Muscle layer of duodenum (tissue), 2 donors: ENCODE measurements around the gene ITGA1.
A peak's percentile ranks its signal among the peaks of the same experiment; 100 is the strongest.

Source experiments
- H3K27ac ChIP-seq: one replicate; pipeline ENCODE4 v1.7.0; 2013; ENCODE audit warnings: mild to moderate bottlenecking, low read length
- H3K27me3 ChIP-seq: one replicate; pipeline ENCODE4 v1.7.0; 2013; ENCODE audit warnings: low read depth, mild to moderate bottlenecking, control low read depth, low read length
- H3K36me3 ChIP-seq, 2 donors: one replicate each; pipeline ENCODE4 v1.7.0; 2013; ENCODE audit warnings: low read length in 2 of 2, control low read depth in 1 of 2, mild to moderate bottlenecking in 1 of 2; ENCODE audit not compliant: insufficient read depth in 2 of 2, control insufficient read depth in 1 of 2
- H3K4me1 ChIP-seq, 2 donors: one replicate each; pipeline ENCODE4 v1.7.0; 2013; ENCODE audit warnings: low read length in 2 of 2, mild to moderate bottlenecking in 2 of 2, control low read depth in 1 of 2, moderate library complexity in 1 of 2; ENCODE audit not compliant: insufficient read depth in 2 of 2, control insufficient read depth in 1 of 2
- H3K4me3 ChIP-seq, 2 donors: one replicate each; pipeline ENCODE4 v1.7.0; 2013; ENCODE audit warnings: low read length in 2 of 2, low read depth in 1 of 2, mild to moderate bottlenecking in 1 of 2
- H3K9me3 ChIP-seq, 2 donors: one replicate each; pipeline ENCODE4 v1.7.0; 2013; ENCODE audit warnings: low read length in 2 of 2, control low read depth in 1 of 2, mild to moderate bottlenecking in 1 of 2; ENCODE audit not compliant: control insufficient read depth in 1 of 2
- donor health status: healthy.

The ITGA1 gene

GRCh38 chr5:52903142-52903541, 115.4 kb downstream of the ITGA1 start:
- H3K4me3 ChIP-seq = no peak overlapping the region
- no peak overlapping the region for H3K27ac ChIP-seq
- H3K27me3 ChIP-seq = no peaks in the 10 kb centered on the region
- H3K36me3 ChIP-seq = peaks cover 7 to 11% of the 10 kb centered on the region in 2 donors
- H3K9me3 ChIP-seq = no peaks in the 10 kb centered on the region
- peaks cover 0 to 9% of the 10 kb centered on the region in 2 donors for H3K4me1 ChIP-seq

- H3K27ac ChIP-seq = no peak overlapping the region
- no peak overlapping the region for H3K4me3 ChIP-seq
- peaks cover 0 to 26% of the 10 kb centered on the region in 2 donors for H3K4me1 ChIP-seq
- H3K27me3 ChIP-seq = no peaks in the 10 kb centered on the region
- no peaks in the 10 kb centered on the region for H3K36me3 ChIP-seq
- no peaks in the 10 kb centered on the region for H3K9me3 ChIP-seq
These were observed 118.6 kb downstream of the ITGA1 start for GRCh38 chr5:52906343-52906742.

- no peaks in the 10 kb centered on the region for H3K36me3 ChIP-seq
- no peak overlapping the region for H3K4me3 ChIP-seq
- H3K27me3 ChIP-seq = no peaks in the 10 kb centered on the region
- no peak overlapping the region for H3K27ac ChIP-seq
- peaks cover 0 to 26% of the 10 kb centered on the region in 2 donors for H3K4me1 ChIP-seq
- H3K9me3 ChIP-seq = no peaks in the 10 kb centered on the region
These were observed 119.1 kb downstream of the ITGA1 start for GRCh38 chr5:52906845-52907244.

- peaks cover 0 to 26% of the 10 kb centered on the region in 2 donors for H3K4me1 ChIP-seq
- H3K9me3 ChIP-seq = no peaks in the 10 kb centered on the region
- no peaks in the 10 kb centered on the region for H3K36me3 ChIP-seq
- no peaks in the 10 kb centered on the region for H3K27me3 ChIP-seq
- no peak overlapping the region for H3K4me3 ChIP-seq
- peak overlapping the region; percentile 62 for H3K27ac ChIP-seq
These were observed 121.5 kb downstream of the ITGA1 start for GRCh38 chr5:52909192-52909591.

GRCh38 chr5:52910071-52910470, 122.4 kb downstream of the ITGA1 start:
- Histone ChIP-seq H3K27ac (no peak overlapping the region), H3K4me1 (peaks cover 0 to 26% of the 10 kb centered on the region in 2 donors), H3K9me3 (no peaks in the 10 kb centered on the region), H3K27me3 (no peaks in the 10 kb centered on the region), H3K36me3 (no peaks in the 10 kb centered on the region), H3K4me3 (no peak overlapping the region)

- Histone ChIP-seq H3K27me3 (no peaks in the 10 kb centered on the region), H3K4me1 (no peaks in the 10 kb centered on the region), H3K9me3 (no peaks in the 10 kb centered on the region), H3K36me3 (peaks cover 3 to 17% of the 10 kb centered on the region in 2 donors), H3K27ac (peak overlapping the region; percentile 0), H3K4me3 (peak overlapping the region; percentile 48)
These were observed 127.6 kb downstream of the ITGA1 start for GRCh38 chr5:52915176-52915875.

GRCh38 chr5:52920929-52921328, 133.2 kb downstream of the ITGA1 start:
- Histone ChIP-seq H3K36me3 (peaks cover 9 to 40% of the 10 kb centered on the region in 2 donors), H3K4me1 (peaks cover 0 to 4% of the 10 kb centered on the region in 2 donors), H3K27ac (peak overlapping the region; percentile 0), H3K27me3 (no peaks in the 10 kb centered on the region), H3K4me3 (no peak overlapping the region), H3K9me3 (no peaks in the 10 kb centered on the region)

- peaks cover 7 to 48% of the 10 kb centered on the region in 2 donors for H3K36me3 ChIP-seq
- H3K4me3 ChIP-seq = no peak overlapping the region
- H3K4me1 ChIP-seq = peaks cover 0 to 4% of the 10 kb centered on the region in 2 donors
- no peaks in the 10 kb centered on the region for H3K27me3 ChIP-seq
- H3K9me3 ChIP-seq = no peaks in the 10 kb centered on the region
- peak overlapping the region; percentile 6 for H3K27ac ChIP-seq
These were observed 134.7 kb downstream of the ITGA1 start for GRCh38 chr5:52922384-52922783.

- Histone ChIP-seq H3K4me1 (peaks cover 0 to 4% of the 10 kb centered on the region in 2 donors), H3K27ac (no peak overlapping the region), H3K4me3 (no peak overlapping the region), H3K9me3 (no peaks in the 10 kb centered on the region), H3K27me3 (no peaks in the 10 kb centered on the region), H3K36me3 (peaks cover 12 to 48% of the 10 kb centered on the region in 2 donors)
These were observed 136.7 kb downstream of the ITGA1 start for GRCh38 chr5:52924456-52924855.

- no peak overlapping the region for H3K27ac ChIP-seq
- no peak overlapping the region for H3K4me3 ChIP-seq
- H3K9me3 ChIP-seq = no peaks in the 10 kb centered on the region
- H3K36me3 ChIP-seq = peaks cover 12 to 48% of the 10 kb centered on the region in 2 donors
- peaks cover 0 to 4% of the 10 kb centered on the region in 2 donors for H3K4me1 ChIP-seq
- no peaks in the 10 kb centered on the region for H3K27me3 ChIP-seq
These were observed 137.3 kb downstream of the ITGA1 start for GRCh38 chr5:52925001-52925400.

- Histone ChIP-seq H3K9me3 (no peaks in the 10 kb centered on the region), H3K27me3 (no peaks in the 10 kb centered on the region), H3K27ac (no peak overlapping the region), H3K36me3 (peaks cover 24 to 43% of the 10 kb centered on the region in 2 donors), H3K4me3 (no peak overlapping the region), H3K4me1 (peaks cover 0 to 4% of the 10 kb centered on the region in 2 donors)
These were observed 141.0 kb downstream of the ITGA1 start for GRCh38 chr5:52928689-52929088.

GRCh38 chr5:52938226-52938625, 150.5 kb downstream of the ITGA1 start:
- H3K4me3 ChIP-seq = no peak overlapping the region
- peaks cover 14 to 28% of the 10 kb centered on the region in 2 donors for H3K36me3 ChIP-seq
- no peaks in the 10 kb centered on the region for H3K9me3 ChIP-seq
- no peaks in the 10 kb centered on the region for H3K4me1 ChIP-seq
- no peaks in the 10 kb centered on the region for H3K27me3 ChIP-seq
- no peak overlapping the region for H3K27ac ChIP-seq
